Measurements from ENCODE around the gene MYL5.

MYL5 gene

DNA sequence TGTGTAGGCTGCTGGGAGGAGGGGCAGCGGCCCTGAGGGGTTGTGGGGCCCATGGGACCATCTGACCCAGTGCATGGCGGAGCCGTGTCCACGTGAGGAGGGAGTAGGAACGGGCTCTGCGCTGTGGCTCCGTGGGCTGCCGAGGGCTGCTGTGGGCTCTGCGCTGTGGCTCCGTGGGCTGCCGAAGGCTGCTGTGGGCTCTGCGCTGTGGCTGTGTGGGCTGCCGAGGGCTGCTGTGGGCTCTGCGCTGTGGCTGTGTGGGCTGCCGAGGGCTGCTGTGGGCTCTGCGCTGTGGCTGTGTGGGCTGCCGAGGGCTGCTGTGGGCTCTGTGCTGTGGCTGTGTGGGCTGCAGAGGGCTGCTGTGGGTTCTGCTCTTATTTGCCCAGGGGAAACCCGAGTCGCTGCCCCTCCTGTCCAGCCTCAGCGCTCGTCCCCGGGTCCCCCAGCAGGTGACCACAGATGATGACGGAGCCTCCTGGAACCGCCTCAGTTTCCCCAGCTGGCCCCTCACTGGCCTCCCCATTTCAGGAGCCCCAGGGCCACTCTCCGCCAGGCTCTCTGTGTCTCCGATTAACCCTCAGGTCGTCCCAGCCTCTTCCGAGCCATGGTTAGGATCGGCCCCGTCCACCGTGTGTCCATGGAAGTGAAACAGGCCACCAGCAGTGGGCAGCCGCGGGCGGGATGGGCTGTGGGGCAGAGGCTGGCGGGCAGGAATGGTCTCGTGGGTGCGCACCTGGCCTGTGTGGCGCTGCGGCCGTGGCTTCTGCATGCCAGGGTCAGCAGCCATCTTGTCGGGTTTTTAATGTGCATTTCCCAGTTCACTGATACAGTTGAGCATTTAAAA is 51.3 kb downstream of the MYL5 start:
- no peaks in the 10 kb centered on the region for H4K20me1 ChIP-seq (ENCODE audit: insufficient read depth, low read length)
- no peak for TF ChIP-seq EZH2 (IDR thresholded peaks at IDR 0.05; ENCODE audit: borderline replicate concordance, low read length)
- H3K9me2 ChIP-seq (ENCODE audit: low read depth, low read length): no peaks in the 10 kb centered on the region
- no peaks in the 10 kb centered on the region for H3K79me2 ChIP-seq (ENCODE audit: insufficient read depth, low read length)
- no peak overlapping the region for H3K4me3 ChIP-seq (ENCODE audit: low read depth, low read length, poor library complexity, severe bottlenecking)
- H3K9me3 ChIP-seq (ENCODE audit: low read length): no peaks in the 10 kb centered on the region
- H3F3A ChIP-seq (ENCODE audit: insufficient read depth, low read length): no peaks in the 10 kb centered on the region
- H3K4me1 ChIP-seq (ENCODE audit: insufficient read depth, low read length, severe bottlenecking): no peaks in the 10 kb centered on the region
- no peak overlapping the region for H3K4me2 ChIP-seq (ENCODE audit: low read length)
- H2AFZ ChIP-seq (ENCODE audit: low read length): no peak overlapping the region
- H3K27ac ChIP-seq (ENCODE audit: low read depth, low read length, poor library complexity, severe bottlenecking): no peak overlapping the region
- no peaks in the 10 kb centered on the region; the same call in 1 of the 2 replicates for H3K36me3 ChIP-seq (ENCODE audit: insufficient read depth, low read length)
- no peaks in the 10 kb centered on the region for H3K27me3 ChIP-seq (ENCODE audit: insufficient read depth, low read length)
- no peak overlapping the region for H3K9ac ChIP-seq (ENCODE audit: low read length)

DNA sequence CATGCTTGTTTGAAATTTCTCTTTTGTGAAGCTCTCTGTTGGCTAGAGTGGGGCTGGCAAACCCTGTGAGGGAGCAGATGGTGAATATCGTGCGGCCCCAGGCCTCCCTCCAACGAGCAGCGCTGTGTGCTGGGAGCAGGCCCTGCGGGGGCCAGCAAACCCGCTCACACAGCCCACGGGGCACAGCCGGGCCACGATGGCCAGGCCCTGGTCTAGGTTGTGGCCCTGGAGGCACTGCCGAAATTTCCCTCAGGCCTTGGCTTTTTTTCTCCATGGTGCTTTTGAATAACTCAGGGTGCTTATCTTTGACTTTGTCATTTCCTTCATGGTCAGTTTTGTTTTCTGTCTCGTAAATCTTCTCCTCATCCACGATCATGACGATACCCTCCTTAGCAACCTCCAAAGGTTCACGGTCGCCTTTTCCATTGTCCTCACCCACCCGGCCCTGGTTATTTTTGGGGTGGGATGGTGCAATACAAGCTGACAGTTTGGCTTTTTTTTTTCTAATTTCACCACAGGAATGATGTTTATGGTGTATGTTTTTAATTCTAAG is 52.0 kb downstream of the MYL5 start:
- H3F3A ChIP-seq (ENCODE audit: insufficient read depth, low read length): no peaks in the 10 kb centered on the region
- H3K9ac ChIP-seq (ENCODE audit: low read length): no peak overlapping the region
- H3K4me1 ChIP-seq (ENCODE audit: insufficient read depth, low read length, severe bottlenecking): no peaks in the 10 kb centered on the region
- no peaks in the 10 kb centered on the region for H3K9me3 ChIP-seq (ENCODE audit: low read length)
- H4K20me1 ChIP-seq (ENCODE audit: insufficient read depth, low read length): no peaks in the 10 kb centered on the region
- no peak overlapping the region for H3K27ac ChIP-seq (ENCODE audit: low read depth, low read length, poor library complexity, severe bottlenecking)
- no peak overlapping the region for H2AFZ ChIP-seq (ENCODE audit: low read length)
- no peaks in the 10 kb centered on the region for H3K27me3 ChIP-seq (ENCODE audit: insufficient read depth, low read length)
- no peak overlapping the region for H3K4me3 ChIP-seq (ENCODE audit: low read depth, low read length, poor library complexity, severe bottlenecking)
- no peak overlapping the region for H3K4me2 ChIP-seq (ENCODE audit: low read length)
- no peaks in the 10 kb centered on the region for H3K9me2 ChIP-seq (ENCODE audit: low read depth, low read length)
- no peak for TF ChIP-seq EZH2 (IDR thresholded peaks at IDR 0.05; ENCODE audit: borderline replicate concordance, low read length)
- TF ChIP-seq, protein P1, sequence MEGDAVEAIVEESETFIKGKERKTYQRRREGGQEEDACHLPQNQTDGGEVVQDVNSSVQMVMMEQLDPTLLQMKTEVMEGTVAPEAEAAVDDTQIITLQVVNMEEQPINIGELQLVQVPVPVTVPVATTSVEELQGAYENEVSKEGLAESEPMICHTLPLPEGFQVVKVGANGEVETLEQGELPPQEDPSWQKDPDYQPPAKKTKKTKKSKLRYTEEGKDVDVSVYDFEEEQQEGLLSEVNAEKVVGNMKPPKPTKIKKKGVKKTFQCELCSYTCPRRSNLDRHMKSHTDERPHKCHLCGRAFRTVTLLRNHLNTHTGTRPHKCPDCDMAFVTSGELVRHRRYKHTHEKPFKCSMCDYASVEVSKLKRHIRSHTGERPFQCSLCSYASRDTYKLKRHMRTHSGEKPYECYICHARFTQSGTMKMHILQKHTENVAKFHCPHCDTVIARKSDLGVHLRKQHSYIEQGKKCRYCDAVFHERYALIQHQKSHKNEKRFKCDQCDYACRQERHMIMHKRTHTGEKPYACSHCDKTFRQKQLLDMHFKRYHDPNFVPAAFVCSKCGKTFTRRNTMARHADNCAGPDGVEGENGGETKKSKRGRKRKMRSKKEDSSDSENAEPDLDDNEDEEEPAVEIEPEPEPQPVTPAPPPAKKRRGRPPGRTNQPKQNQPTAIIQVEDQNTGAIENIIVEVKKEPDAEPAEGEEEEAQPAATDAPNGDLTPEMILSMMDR (IDR thresholded peaks at IDR 0.05; ENCODE audit: low read length): no peak
- no peaks in the 10 kb centered on the region for H3K79me2 ChIP-seq (ENCODE audit: insufficient read depth, low read length)
- peaks cover 7% of the 10 kb centered on the region for H3K36me3 ChIP-seq (ENCODE audit: insufficient read depth, low read length)

DNA sequence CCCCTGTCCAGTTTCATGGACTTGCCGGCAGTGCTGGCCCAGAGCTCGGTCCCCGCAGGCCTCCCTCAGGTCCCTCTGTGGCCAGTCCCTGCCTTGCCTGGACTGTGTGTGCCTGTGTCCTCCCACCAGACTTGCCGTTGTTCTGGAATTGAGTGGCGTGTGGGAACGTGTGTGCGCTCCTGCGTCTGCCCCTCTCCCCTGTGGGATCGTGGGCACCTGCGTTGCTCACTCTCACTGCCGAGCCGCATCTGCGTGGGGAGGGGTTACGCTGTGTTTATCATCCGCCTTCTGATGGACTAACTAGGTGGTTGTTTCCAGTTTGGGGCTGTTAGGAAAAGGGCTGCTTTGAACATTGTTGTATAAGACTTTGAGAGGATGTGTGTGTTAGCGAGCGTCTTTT is 52.5 kb downstream of the MYL5 start:
- TF ChIP-seq, protein P1 (IDR thresholded peaks at IDR 0.05; ENCODE audit: low read length): no peak
- TF ChIP-seq EZH2 (IDR thresholded peaks at IDR 0.05; ENCODE audit: borderline replicate concordance, low read length): no peak
- Histone ChIP-seq H3K4me3 (ENCODE audit: low read depth, low read length, poor library complexity, severe bottlenecking) (no peak overlapping the region), H4K20me1 (ENCODE audit: insufficient read depth, low read length) (no peaks in the 10 kb centered on the region), H3K79me2 (ENCODE audit: insufficient read depth, low read length) (no peaks in the 10 kb centered on the region), H3K4me1 (ENCODE audit: insufficient read depth, low read length, severe bottlenecking) (no peaks in the 10 kb centered on the region), H3K27ac (ENCODE audit: low read depth, low read length, poor library complexity, severe bottlenecking) (no peak overlapping the region), H3K9me3 (ENCODE audit: low read length) (no peaks in the 10 kb centered on the region), H3F3A (ENCODE audit: insufficient read depth, low read length) (no peaks in the 10 kb centered on the region), H3K4me2 (ENCODE audit: low read length) (no peak overlapping the region), H2AFZ (ENCODE audit: low read length) (no peak overlapping the region), H3K27me3 (ENCODE audit: insufficient read depth, low read length) (no peaks in the 10 kb centered on the region), H3K9me2 (ENCODE audit: low read depth, low read length) (no peaks in the 10 kb centered on the region), H3K36me3 (ENCODE audit: insufficient read depth, low read length) (peaks cover 7% of the 10 kb centered on the region), H3K9ac (ENCODE audit: low read length) (no peak overlapping the region)
